Islet of Langerhans (tissue), 1 donor: Measurements from ENCODE around the gene CABLES1.
"Not testable (repeated sequence)": the region's sequence is repeated elsewhere in the genome, so short reads cannot be mapped to it uniquely, and the experiment has no call there.

ENCODE experiments used
- FAIRE-seq: peaks from one replicate; lab custom pipeline; 2011; peaks lifted over from hg19 to GRCh38; lab: Jason Lieb, UNC

Gene CABLES1

GRCh38 chr18:23142251-23142929 is 7.1 kb downstream of the CABLES1 start:
- FAIRE-seq, result no peak

GRCh38 chr18:23143016-23143814 is 7.9 kb downstream of the CABLES1 start:
- no peak for FAIRE-seq

- no peak for FAIRE-seq
Measured at GRCh38 chr18:23143815-23144261, 8.6 kb downstream of the CABLES1 start.

- no peak for FAIRE-seq
Measured at GRCh38 chr18:23144640-23145039, 9.4 kb downstream of the CABLES1 start.

- no peak for FAIRE-seq
Measured at GRCh38 chr18:23145621-23146020, 10.3 kb downstream of the CABLES1 start.

GRCh38 chr18:23146861-23147469 is 11.7 kb downstream of the CABLES1 start:
- FAIRE-seq, result no peak

GRCh38 chr18:23148382-23148781 is 13.1 kb downstream of the CABLES1 start:
- FAIRE-seq, result no peak

- FAIRE-seq, result no peak
Measured at GRCh38 chr18:23149570-23149969, 14.3 kb downstream of the CABLES1 start.

GRCh38 chr18:23151414-23152099 is 16.3 kb downstream of the CABLES1 start:
- FAIRE-seq, result no peak

GRCh38 chr18:23154030-23154429 is 18.7 kb downstream of the CABLES1 start:
- no peak for FAIRE-seq

GRCh38 chr18:23154823-23155500 is 19.7 kb downstream of the CABLES1 start:
- no peak for FAIRE-seq

- FAIRE-seq, result no peak
Measured at GRCh38 chr18:23155537-23155936, 20.3 kb downstream of the CABLES1 start.

GRCh38 chr18:23156134-23156533 is 20.8 kb downstream of the CABLES1 start:
- no peak for FAIRE-seq

GRCh38 chr18:23158058-23158457 is 22.8 kb downstream of the CABLES1 start:
- no peak for FAIRE-seq

- FAIRE-seq, result not testable (repeated sequence)
Measured at GRCh38 chr18:23158884-23159283, 23.6 kb downstream of the CABLES1 start.

- FAIRE-seq, result no peak
Measured at GRCh38 chr18:23159344-23159743, 24.1 kb downstream of the CABLES1 start.

- FAIRE-seq, result no peak
Measured at GRCh38 chr18:23162473-23162872, 27.2 kb downstream of the CABLES1 start.

GRCh38 chr18:23163786-23164533 is 28.7 kb downstream of the CABLES1 start:
- no peak for FAIRE-seq

- FAIRE-seq, result no peak
Measured at GRCh38 chr18:23165271-23166068, 30.2 kb downstream of the CABLES1 start.

- no peak for FAIRE-seq
Measured at GRCh38 chr18:23166891-23167541, 31.7 kb downstream of the CABLES1 start.
